ENCODE results near the gene TRIM47. TPM values are rescaled to one million over a fixed set of nuclear protein-coding genes. Genes with fewer than 3 reads are reported as not detected.

The TRIM47 gene
- total RNA-seq, 1 experiment from 2014 or later: 86.7 TPM

- DNase-seq (ENCODE audit: low read depth, low spot score) (no peak), ATAC-seq (no peak)
- no TSS peak for BruUV-seq (replicated peaks)
- Histone ChIP-seq H3K4me2 (ENCODE audit: low read length) (no peak overlapping the region), H3K9ac (ENCODE audit: low read length) (no peak overlapping the region), H4K20me1 (ENCODE audit: insufficient read depth) (no peaks in the 10 kb centered on the region), H3K27ac (ENCODE audit: low read depth, low read length) (no peak overlapping the region), H3K4me1 (ENCODE audit: control insufficient read depth in 1 of 2, insufficient read depth in 2 of 2, low read length in 2 of 2) (no peaks in the 10 kb centered on the region), H3K27me3 (ENCODE audit: insufficient read depth, low read length) (no peaks in the 10 kb centered on the region), H3K79me2 (ENCODE audit: insufficient read depth, low read length) (no peaks in the 10 kb centered on the region), H2AFZ (ENCODE audit: low read depth, low read length, poor library complexity, severe bottlenecking) (no peak overlapping the region), H3K36me3 (ENCODE audit: control insufficient read depth in 1 of 2, insufficient read depth in 2 of 2, low read length in 2 of 2) (no peaks in the 10 kb centered on the region), H3K9me3 (ENCODE audit: control insufficient read depth in 1 of 2, insufficient read depth in 1 of 2, low read depth in 1 of 2, low read length in 2 of 2) (no peaks in the 10 kb centered on the region), H3K9me2 (ENCODE audit: insufficient read depth) (no peaks in the 10 kb centered on the region), H3K4me3 (replicated peaks in 1 of 2; ENCODE audit: low read depth in 1 of 2, low read length in 2 of 2) (no peak overlapping the region)
- ChIA-PET RAD21 (ENCODE audit: low non-redundant PET in 1 of 2, low total read pairs in 2 of 2, uncharacterized antibody in 2 of 2, unreplicated experiment in 2 of 2) (no interaction called here), POLR2A (interaction anchor here (1.8 kb wide), 1 partner anchor 142 kb away, joined by 4 read pairs; no protein-coding TSS in a partner anchor), CTCF (interaction anchor here (1.2 kb wide), 1 partner anchor 16 kb away, joined by 4 read pairs; no protein-coding TSS in a partner anchor)
- intact Hi-C loops (cut with micrococcal nuclease): no loop called here
- no peak for TF ChIP-seq ZNF274 (IDR thresholded peaks at IDR 0.05; ENCODE audit: low read depth, low read length)
- TF ChIP-seq ELF1 (IDR thresholded peaks at IDR 0.05; ENCODE audit: borderline replicate concordance, low read depth): no peak
- no peak for TF ChIP-seq SIN3A (IDR thresholded peaks at IDR 0.05; ENCODE audit: low read depth)
- TF ChIP-seq TCF7L2 (IDR thresholded peaks at IDR 0.05; ENCODE audit: borderline replicate concordance, extremely low read depth, insufficient read depth, insufficient read length): no peak
- no peak for TF ChIP-seq RAD21 (IDR thresholded peaks at IDR 0.05; ENCODE audit: low read depth)
- TF ChIP-seq EZH2 (IDR thresholded peaks at IDR 0.05): no peak
- TF ChIP-seq FOSL1 (IDR thresholded peaks at IDR 0.05; ENCODE audit: low read depth): no peak
These were observed 43.2 kb upstream of the TRIM47 start for GRCh38 chr17:75921596-75921995.

GRCh38 chr17:75920045-75920560, 41.7 kb upstream of the TRIM47 start:
- DNase-seq (ENCODE audit: low read depth, low spot score) (no peak), ATAC-seq (no peak)
- H3K27ac ChIP-seq (ENCODE audit: low read depth, low read length): no peak overlapping the region; the same call in 1 of the 2 replicates
- intact Hi-C loops (cut with micrococcal nuclease): no loop called here
- no peaks in the 10 kb centered on the region for H3K36me3 ChIP-seq (ENCODE audit: control insufficient read depth in 1 of 2, insufficient read depth in 2 of 2, low read length in 2 of 2)
- ChIA-PET POLR2A (interaction anchor here (0.9 kb wide), 1 partner anchor 140 kb away, joined by 3 read pairs; a partner anchor contains a TSS), CTCF (interaction anchor here (0.6 kb wide), 1 partner anchor 14 kb away, joined by 4 read pairs; no protein-coding TSS in a partner anchor), RAD21 (ENCODE audit: low non-redundant PET in 1 of 2, low total read pairs in 2 of 2, uncharacterized antibody in 2 of 2, unreplicated experiment in 2 of 2) (no interaction called here)
- no TSS peak for BruUV-seq (replicated peaks)
- H3K4me3 ChIP-seq (replicated peaks in 1 of 2; ENCODE audit: low read depth in 1 of 2, low read length in 2 of 2): no peak overlapping the region
- no peaks in the 10 kb centered on the region for H3K9me2 ChIP-seq (ENCODE audit: insufficient read depth)
- no peak overlapping the region for H3K4me2 ChIP-seq (ENCODE audit: low read length)
- H4K20me1 ChIP-seq (ENCODE audit: insufficient read depth): no peaks in the 10 kb centered on the region
- H3K27me3 ChIP-seq (ENCODE audit: insufficient read depth, low read length): no peaks in the 10 kb centered on the region
- H3K9ac ChIP-seq (ENCODE audit: low read length): no peak overlapping the region
- no peaks in the 10 kb centered on the region for H3K9me3 ChIP-seq (ENCODE audit: control insufficient read depth in 1 of 2, insufficient read depth in 1 of 2, low read depth in 1 of 2, low read length in 2 of 2)
- peaks cover 0 to 3% of the 10 kb centered on the region in 2 experiments; a peak in 2 of 4 replicates for H3K4me1 ChIP-seq (ENCODE audit: control insufficient read depth in 1 of 2, insufficient read depth in 2 of 2, low read length in 2 of 2)
- H3K79me2 ChIP-seq (ENCODE audit: insufficient read depth, low read length): no peaks in the 10 kb centered on the region
- no peak overlapping the region for H2AFZ ChIP-seq (ENCODE audit: low read depth, low read length, poor library complexity, severe bottlenecking)
- no peak for TF ChIP-seq FOSL1 (IDR thresholded peaks at IDR 0.05; ENCODE audit: low read depth)
- no peak for TF ChIP-seq EZH2 (IDR thresholded peaks at IDR 0.05)
- no peak for TF ChIP-seq EGR1 (IDR thresholded peaks at IDR 0.05; ENCODE audit: low read depth)
- TF ChIP-seq ZNF274 (IDR thresholded peaks at IDR 0.05; ENCODE audit: low read depth, low read length): no peak
- TF ChIP-seq ATF3 (IDR thresholded peaks at IDR 0.05): no peak
- TF ChIP-seq JUND (IDR thresholded peaks at IDR 0.05): no peak
- no peak for TF ChIP-seq SP1 (IDR thresholded peaks at IDR 0.05; ENCODE audit: low read depth)
- no peak for TF ChIP-seq ELF1 (IDR thresholded peaks at IDR 0.05; ENCODE audit: borderline replicate concordance, low read depth)
- TF ChIP-seq CBX3 (IDR thresholded peaks at IDR 0.05; ENCODE audit: low read depth): no peak
- TF ChIP-seq POLR2A (IDR thresholded peaks at IDR 0.05; ENCODE audit: borderline replicate concordance, extremely low read depth, insufficient read depth, insufficient read length): no peak
- TF ChIP-seq ZBTB33 (IDR thresholded peaks at IDR 0.05; ENCODE audit: extremely low read depth, insufficient replicate concordance, low read length): no peak
- no peak for TF ChIP-seq POLR2AphosphoS5 (IDR thresholded peaks at IDR 0.05; ENCODE audit: low read depth, low read length)
- TF ChIP-seq EZH2phosphoT487 (IDR thresholded peaks at IDR 0.05; ENCODE audit: borderline replicate concordance): no peak
- no peak for TF ChIP-seq CTCF (IDR thresholded peaks at IDR 0.05 in 2 of 3, conservative IDR thresholded peaks at IDR 0.05 in 1 of 3; ENCODE audit: borderline replicate concordance in 1 of 3, insufficient read depth in 1 of 3, low read depth in 2 of 3, low read length in 2 of 3)

Data from HCT116 (cell line).